ENCODE measurements around the gene STEEP1. TPM values are rescaled to one million over a fixed set of nuclear protein-coding genes. Genes with fewer than 3 reads are reported as not detected.
A peak's percentile ranks its signal among the peaks of the same experiment; 100 is the strongest.

STEEP1 gene
- polyA plus RNA-seq, 2 of the 4 experiments (the other 2 are of a cell fraction), result 37.8 to 40.7 TPM

GRCh38 chrX:119518371-119518770 is 46.8 kb downstream of the STEEP1 start:
- POLR2A ChIA-PET, result no interaction called here
- no peak overlapping the region for H3K4me3 ChIP-seq
- CTCF ChIA-PET, result interaction anchor here (3.7 to 31.5 kb wide), 2 partner anchors 30 to 211 kb away, joined by 30 to 814 read pairs; no protein-coding TSS in a partner anchor
- H3K27ac ChIP-seq, result no peak overlapping the region
- DNase-seq (ENCODE audit: low read depth in 1 of 2, low spot score in 1 of 2), result no peak
- ATAC-seq, result no peak
- no peaks in the 10 kb centered on the region for H3K9me3 ChIP-seq
- TF ChIP-seq NPAS2 (CRISPR knock-in tag; IDR thresholded peaks at IDR 0.05; ENCODE audit: borderline replicate concordance) (no peak), POLR2AphosphoS2 (conservative IDR thresholded peaks at IDR 0.05; ENCODE audit: low read length) (no peak), SREBF2 (IDR thresholded peaks at IDR 0.05) (no peak), CHD4 (IDR thresholded peaks at IDR 0.05; ENCODE audit: borderline replicate concordance) (no peak), KDM5A (IDR thresholded peaks at IDR 0.05) (no peak), RCOR1 (IDR thresholded peaks at IDR 0.05; ENCODE audit: low read depth, low read length) (no peak), NR3C1 (IDR thresholded peaks at IDR 0.05) (no peak), TP53 (CRISPR knock-in tag; IDR thresholded peaks at IDR 0.05) (no peak), USF2 (IDR thresholded peaks at IDR 0.05) (no peak), RAD21 (conservative IDR thresholded peaks at IDR 0.05 in 1 of 2, IDR thresholded peaks at IDR 0.05 in 1 of 2) (no peak), ZSCAN20 (CRISPR knock-in tag; IDR thresholded peaks at IDR 0.05) (no peak), ZC3H11A (IDR thresholded peaks at IDR 0.05) (no peak), FOSB (CRISPR knock-in tag; IDR thresholded peaks at IDR 0.05) (no peak)
- H3K4me1 ChIP-seq, result 0 out of 3 replicates have a peak, but pooled peaks cover 3% of the 10 kb centered on the region
- H3K4me2 ChIP-seq, result no peak overlapping the region
- FAIRE-seq, result no peak
- 76% methylated on average over 4 of the region's 4 CpGs for WGBS (ENCODE audit: missing lambda C conversion rate)

GRCh38 chrX:119516157-119516702 is 49.0 kb downstream of the STEEP1 start:
- no peak overlapping the region; the same call in 2 of the 3 replicates for H3K4me2 ChIP-seq
- ATAC-seq, result peak; percentile 81 to 83
- ChIA-PET POLR2A (interaction anchor here (0.6 kb wide), 1 partner anchor 59 kb away, joined by 4 read pairs; no protein-coding TSS in a partner anchor), CTCF (interaction anchor here (0.6 to 31.5 kb wide), 48 partner anchors 9 to 1651 kb away, joined by 3 to 814 read pairs (median 4); partner anchors contain the start of genes NKRF, SOWAHD and UBE2A)
- 37% methylated on average over 5 of the region's 5 CpGs for WGBS (ENCODE audit: missing lambda C conversion rate)
- peak; percentile 71 to 80 for DNase-seq (ENCODE audit: low read depth in 1 of 2, low spot score in 1 of 2)
- no peak overlapping the region; a peak in 1 of 6 replicates for H3K27ac ChIP-seq
- no peaks in the 10 kb centered on the region for H3K9me3 ChIP-seq
- no peak for TF ChIP-seq RARB (CRISPR knock-in tag; IDR thresholded peaks at IDR 0.05)
- TF ChIP-seq CHD4 (IDR thresholded peaks at IDR 0.05; ENCODE audit: borderline replicate concordance), result no peak
- TF ChIP-seq CTCF (IDR thresholded peaks at IDR 0.05), result peak; percentile 81
- TF ChIP-seq SMC3 (IDR thresholded peaks at IDR 0.05), result peak; percentile 64
- TF ChIP-seq PBX3 (IDR thresholded peaks at IDR 0.05), result no peak
- no peak for TF ChIP-seq POLR2AphosphoS2 (conservative IDR thresholded peaks at IDR 0.05; ENCODE audit: low read length)
- peak; percentile 82 to 94 for TF ChIP-seq RAD21 (conservative IDR thresholded peaks at IDR 0.05 in 1 of 2, IDR thresholded peaks at IDR 0.05 in 1 of 2)
- 0 out of 2 replicates have a peak, but pooled peaks have one; percentile 21 for TF ChIP-seq MAX (IDR thresholded peaks at IDR 0.05)
- TF ChIP-seq EHF (CRISPR knock-in tag; IDR thresholded peaks at IDR 0.05), result no peak
- FAIRE-seq, result peak; percentile 95
- H3K4me3 ChIP-seq, result no peak overlapping the region
- peaks cover 13% of the 10 kb centered on the region for H3K4me1 ChIP-seq
